NCI-H446 treated with DMSO at 0.1 percent for 48 hours (cell line): ENCODE data around the gene MRPL53.
"Not testable (repeated sequence)": the region's sequence is repeated elsewhere in the genome, so short reads cannot be mapped to it uniquely, and the experiment has no call there.

ENCODE experiments used
- DNase-seq: peaks from one replicate; lab custom pipeline; 2025; lab: John Stamatoyannopoulos, UW

Gene MRPL53

GRCh38 chr2:74502720-74503505 is 30.4 kb upstream of the MRPL53 start:
- no peak for DNase-seq

- no peak for DNase-seq
Observed at GRCh38 chr2:74502147-74502719, 29.8 kb upstream of the MRPL53 start.

DNA sequence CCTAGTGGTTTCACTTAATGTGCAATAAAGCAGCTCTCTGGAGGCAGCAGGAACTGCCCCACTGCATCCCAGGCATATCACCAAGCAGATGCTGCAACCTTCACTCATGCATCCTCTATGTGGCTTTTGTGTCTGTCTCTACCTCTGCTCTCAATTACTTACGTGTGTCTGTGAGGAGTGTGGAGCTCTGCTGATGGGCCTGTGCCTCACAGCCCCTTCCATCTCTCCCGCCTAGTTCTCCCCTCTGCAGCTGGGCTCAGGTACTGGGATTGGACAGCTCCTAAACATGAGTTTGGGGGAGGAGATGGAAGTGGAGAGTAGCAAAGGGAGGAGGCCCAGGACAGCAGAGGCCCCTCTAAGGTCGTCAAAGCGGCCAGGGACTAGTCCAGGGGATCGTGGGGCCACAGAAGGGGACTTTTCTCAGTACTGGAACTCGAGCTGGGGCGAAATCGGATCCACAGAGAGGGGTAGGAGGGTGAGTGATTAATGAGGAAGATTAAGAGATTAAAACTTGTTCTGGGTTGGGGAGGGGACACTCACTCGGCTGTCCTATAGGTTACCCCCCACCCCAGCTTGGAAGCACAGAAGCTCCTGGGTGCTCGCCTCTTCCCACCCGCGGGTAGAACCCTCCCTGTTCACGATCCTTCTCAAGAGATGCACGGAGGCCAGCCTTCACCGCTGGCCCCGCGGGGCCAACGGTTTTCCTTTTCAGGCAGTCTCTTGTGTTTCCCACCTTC is 29.0 kb upstream of the MRPL53 start:
- DNase-seq, result no peak

- no peak for DNase-seq
Observed at GRCh38 chr2:74500578-74500946, 28.1 kb upstream of the MRPL53 start.

DNA sequence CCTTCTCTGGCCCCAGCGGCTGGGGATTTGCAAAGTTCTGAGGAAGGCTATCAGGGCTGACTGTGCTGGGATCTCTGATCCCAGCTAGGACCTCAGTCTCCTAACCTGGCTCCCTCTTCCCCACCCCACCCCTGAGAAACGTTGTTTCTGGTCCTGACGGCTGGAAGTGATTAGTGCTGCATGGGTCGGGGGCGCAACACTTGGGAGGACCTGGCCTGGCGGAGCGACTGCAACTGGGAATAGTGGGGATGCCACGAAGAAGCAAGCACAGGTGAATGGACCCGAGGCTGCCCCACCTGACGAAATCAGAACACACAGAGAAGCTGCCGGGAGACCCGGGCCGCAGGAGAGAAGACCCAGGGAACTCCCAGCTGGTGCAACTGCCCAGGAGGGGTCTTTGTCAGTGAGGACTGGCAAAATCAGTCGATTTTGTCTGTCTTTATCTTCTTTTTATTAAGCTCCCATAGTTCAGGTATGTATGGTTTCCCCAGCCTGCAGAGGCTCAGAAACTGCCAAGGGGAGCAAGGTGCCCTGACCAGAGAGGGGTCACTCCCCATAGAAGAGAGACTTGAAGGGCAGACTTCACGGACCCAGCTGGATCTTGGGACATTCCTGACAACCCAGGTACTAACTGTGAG is 27.6 kb upstream of the MRPL53 start:
- DNase-seq, result no peak

GRCh38 chr2:74499267-74499939 is 26.9 kb upstream of the MRPL53 start, which contains the start of gene LBX2:
LBX2 (minus strand) TSS chr2:74499603; CDS start chr2:74499537, 66 bp downstream.
- DNase-seq, result no peak

- DNase-seq, result no peak
Observed at GRCh38 chr2:74498500-74499266, 26.2 kb upstream of the MRPL53 start.

DNA sequence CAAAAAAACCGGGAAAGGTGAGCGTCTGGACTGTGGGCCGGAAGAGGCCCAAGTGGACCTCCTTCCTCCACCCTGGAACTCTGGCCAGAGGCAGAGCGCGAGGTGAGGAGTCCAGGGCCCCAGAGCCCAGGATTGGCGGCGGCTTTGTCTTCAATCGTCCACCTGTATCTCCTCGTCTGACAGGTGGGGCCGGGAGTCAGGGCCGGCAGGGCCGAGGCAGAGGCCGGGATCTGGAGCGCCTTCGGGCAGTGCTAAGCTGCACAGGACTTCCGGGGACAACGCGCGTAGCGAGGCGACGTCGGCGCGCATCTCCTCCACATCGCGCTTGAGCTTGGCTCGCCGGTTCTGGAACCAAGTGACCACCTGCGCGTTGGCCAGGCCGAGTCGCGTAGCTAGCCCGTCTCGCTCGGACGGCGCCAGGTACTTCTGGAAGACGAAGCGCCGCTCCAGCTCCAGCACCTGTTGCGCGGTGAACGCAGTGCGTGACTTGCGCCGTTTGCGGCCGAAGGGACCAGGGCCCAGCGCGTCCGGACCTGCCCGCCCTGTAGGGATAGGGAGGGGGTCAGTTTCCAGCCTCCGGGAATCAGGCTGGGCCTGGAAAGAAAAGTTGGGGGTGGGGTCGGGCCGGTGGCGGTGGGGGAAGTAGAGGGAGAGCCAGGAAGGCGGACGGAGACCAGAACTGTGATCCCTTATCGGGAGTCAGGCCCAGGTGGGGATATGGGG is 25.5 kb upstream of the MRPL53 start:
- DNase-seq, result no peak

- DNase-seq, result no peak
Observed at GRCh38 chr2:74496997-74497776, 24.7 kb upstream of the MRPL53 start.

GRCh38 chr2:74495440-74495839 is 23.0 kb upstream of the MRPL53 start:
- DNase-seq, result no peak

DNA sequence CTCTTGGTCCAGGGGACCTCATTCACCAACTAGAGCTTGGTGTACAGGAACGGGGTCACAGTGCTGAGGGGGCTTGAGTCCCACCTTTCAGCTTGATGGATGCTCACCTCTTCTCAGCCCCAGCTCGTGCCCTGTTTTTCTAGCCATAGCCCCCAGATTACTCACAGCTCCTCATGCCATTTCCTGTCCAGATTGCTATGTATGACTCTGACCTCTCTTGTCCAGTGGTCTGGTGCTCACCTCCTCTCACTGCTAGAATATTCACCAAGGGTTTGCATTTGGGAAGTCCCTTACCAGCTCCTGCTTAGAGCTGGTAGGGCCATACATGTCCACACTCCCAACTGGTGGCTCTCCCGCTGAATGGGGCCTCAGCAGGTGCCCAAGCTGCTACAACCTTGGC is 21.1 kb upstream of the MRPL53 start:
- no peak for DNase-seq

- no peak for DNase-seq
Observed at GRCh38 chr2:74491648-74492544, 19.4 kb upstream of the MRPL53 start.

GRCh38 chr2:74489906-74490305 is 17.4 kb upstream of the MRPL53 start:
- no peak for DNase-seq

- DNase-seq, result no peak
Observed at GRCh38 chr2:74488643-74489481, 16.4 kb upstream of the MRPL53 start.

GRCh38 chr2:74486141-74486540 is 13.7 kb upstream of the MRPL53 start:
- DNase-seq, result no peak

- DNase-seq, result not testable (repeated sequence)
Observed at GRCh38 chr2:74483675-74484164, 11.2 kb upstream of the MRPL53 start.
